Pancreas (tissue), 10 donors: ENCODE data around the gene BAHCC1. TPM values are rescaled to one million over a fixed set of nuclear protein-coding genes. Genes with fewer than 3 reads are reported as not detected.

Experiments
- ATAC-seq, 4 donors: fragments of 200-7000 bp; cut with Tn5 transposase; one replicate each; pipeline versions ENCODE4 v1.8.0 to v1.9.1; 2020; ENCODE audit warnings: mild to moderate bottlenecking in 4 of 4, moderate library complexity in 4 of 4
- DNase-seq, 6 donors: peaks; one replicate each; pipeline ENCODE4 v3.0.0-alpha.2; 2020
- FAIRE-seq: peaks from 2 replicates; lab custom pipeline; 2012; peaks lifted over from hg19 to GRCh38; lab: Jason Lieb, UNC
- H3K27ac ChIP-seq, 4 donors: fragments of 200-600 bp; sonication (generic); 1 replicate in 3 of 4; 2 replicates in 1 of 4; pipeline versions ENCODE4 v1.5.0 to v1.8.0; 2020
- H3K27me3 ChIP-seq, 4 donors: fragments of 200-600 bp; one replicate each; pipeline ENCODE4 v1.8.0; 2021
- H3K36me3 ChIP-seq, 3 donors: fragments of 200-600 bp; sonication (generic) in 1 of 3; one replicate each; pipeline versions ENCODE4 v1.5.0 to v1.8.0; 2020 to 2021
- H3K4me1 ChIP-seq, 3 donors: fragments of 200-600 bp; one replicate each; pipeline ENCODE4 v1.8.0; 2021
- H3K4me3 ChIP-seq, 4 donors: fragments of 200-600 bp; sonication (generic) in 2 of 4; one replicate each; pipeline versions ENCODE4 v1.5.0 to v1.8.0; 2020 to 2021
- H3K9me3 ChIP-seq, 4 donors: fragments of 200-600 bp; one replicate each; pipeline ENCODE4 v1.8.0; 2021
- WGBS, 2 donors: extraction: QIAGEN DNeasy Blood & Tissue Kit; methylation state at CpG; one replicate each; pipeline ENCODE4 v1.1.7; 2013; 5-methylcytosine and 5-hydroxymethylcytosine counted together
- intact Hi-C, 3 donors: fragments of 100-400 bp; cut with DNase I; formaldehyde crosslinking; loops; one replicate each; pipeline versions ENCODE4 v1.11.1 to v1.14.2; 2022
- polyA plus RNA-seq, 2 donors: library from polyadenylated mRNA; stranded (reverse); fragments of 200-250 nt; gene quantifications; one replicate each; pipeline ENCODE4 v1.2.3, GENCODE V29; 2013
- total RNA-seq, 6 donors: library from RNA; stranded (reverse); fragmentation: NEBNext Ultra II Directional in 4 of 6; extraction: Animal tissue kit (Norgen Biotek cat#: 25700) in 4 of 6; gene quantifications; one replicate each; pipeline versions ENCODE4 v1.2.1 to v1.2.4, GENCODE V29; 2021 to 2023
- TF ChIP-seq, protein P1 (sequence below), 4 donors: fragments of 200-600 bp; sonication (generic) in 3 of 4; IDR thresholded peaks; one replicate each; pipeline versions ENCODE4 v1.5.0 to v1.8.0; 2021; ENCODE audit warnings: antibody characterized with exemption in 4 of 4
- donor health status: healthy with polysubstance abuse.
- donor health status: DM: no; HTN: no; CAD: no; lungs with moderate emphysema.
- donor health status: DM: no; HTN: no; CAD: no.
- donor health status: control.
- donor health status: control.
- donor health status: Bipolar disorder and iron deficiency.
- donor health status: DM: yes; HTN: yes; CAD: no.
- donor health status: DM: no; HTN: no; CAD: no.
- donor health status: DM: no; HTN: no; CAD: no.
- donor health status: DM: yes; HTN: yes; CAD: no.

The BAHCC1 gene
- 10 to 100 TPM in 2 of 6 donors, 1 to 10 TPM in 4; 8.0 to 11.5 (median 9.6) TPM for total RNA-seq
- 10 to 100 TPM; 11.4 to 24.1 TPM for polyA plus RNA-seq

DNA sequence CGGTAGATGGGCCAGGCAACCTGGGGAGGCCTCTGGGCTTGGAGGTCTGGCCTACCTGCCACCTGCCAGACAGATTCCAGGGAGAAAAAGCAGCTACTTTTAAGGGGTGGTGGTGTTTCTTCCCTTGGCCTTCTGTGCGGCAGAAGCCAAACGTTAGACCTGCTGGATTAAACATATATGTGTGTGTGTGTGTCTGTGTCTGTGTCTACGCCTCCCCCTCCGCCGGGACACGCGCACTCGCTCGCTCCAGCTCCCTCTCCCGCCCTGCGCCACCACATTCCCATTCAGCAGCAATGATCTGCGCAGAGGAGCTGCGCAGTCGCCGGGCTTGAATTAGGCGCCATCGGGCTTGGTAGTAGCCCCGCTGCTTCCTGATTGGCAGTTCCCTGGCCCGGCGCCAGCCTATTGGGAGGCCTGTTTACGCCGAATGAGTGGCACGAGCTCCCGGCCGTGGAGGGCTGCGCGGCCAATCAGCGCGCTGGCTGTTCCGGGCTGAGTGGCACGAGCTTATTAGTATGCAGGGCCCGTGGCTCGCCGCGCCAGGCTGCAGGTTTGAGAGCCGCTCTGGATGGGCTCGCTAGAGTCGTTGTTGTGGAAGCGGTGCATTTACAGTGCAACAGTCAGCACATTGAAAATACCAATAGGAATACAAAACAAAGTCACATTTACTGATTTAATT lies at the start of gene BAHCC1:
Gene BAHCC1 (plus strand): TSS at position 537 of the 679 bp plus-strand sequence. CDS start 4,283 bp downstream, outside the sequence.
- FAIRE-seq = peak; percentile 92
- no peaks in the 10 kb centered on the region for H3K27me3 ChIP-seq
- DNase-seq = peak; percentile 100
- intact Hi-C loops = loop anchor here in 1 of 3 donors (10.0 kb wide), 1 partner anchor 100 kb away; the partner anchor contains the start of gene SLC38A10
- WGBS, 2 donors = 0% methylated on average over 40 of the region's 40 CpGs
- peaks cover 17 to 28% (median 24%) of the 10 kb centered on the region in 3 donors for H3K4me1 ChIP-seq
- TF ChIP-seq, protein P1, sequence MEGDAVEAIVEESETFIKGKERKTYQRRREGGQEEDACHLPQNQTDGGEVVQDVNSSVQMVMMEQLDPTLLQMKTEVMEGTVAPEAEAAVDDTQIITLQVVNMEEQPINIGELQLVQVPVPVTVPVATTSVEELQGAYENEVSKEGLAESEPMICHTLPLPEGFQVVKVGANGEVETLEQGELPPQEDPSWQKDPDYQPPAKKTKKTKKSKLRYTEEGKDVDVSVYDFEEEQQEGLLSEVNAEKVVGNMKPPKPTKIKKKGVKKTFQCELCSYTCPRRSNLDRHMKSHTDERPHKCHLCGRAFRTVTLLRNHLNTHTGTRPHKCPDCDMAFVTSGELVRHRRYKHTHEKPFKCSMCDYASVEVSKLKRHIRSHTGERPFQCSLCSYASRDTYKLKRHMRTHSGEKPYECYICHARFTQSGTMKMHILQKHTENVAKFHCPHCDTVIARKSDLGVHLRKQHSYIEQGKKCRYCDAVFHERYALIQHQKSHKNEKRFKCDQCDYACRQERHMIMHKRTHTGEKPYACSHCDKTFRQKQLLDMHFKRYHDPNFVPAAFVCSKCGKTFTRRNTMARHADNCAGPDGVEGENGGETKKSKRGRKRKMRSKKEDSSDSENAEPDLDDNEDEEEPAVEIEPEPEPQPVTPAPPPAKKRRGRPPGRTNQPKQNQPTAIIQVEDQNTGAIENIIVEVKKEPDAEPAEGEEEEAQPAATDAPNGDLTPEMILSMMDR (IDR thresholded peaks at IDR 0.05) = no peak
- H3K9me3 ChIP-seq = no peaks in the 10 kb centered on the region
- peak; percentile 73 to 83 (median 73) for ATAC-seq
- H3K4me3 ChIP-seq = peak within 1 kb of the TSS; percentile 29 to 94 (median 78)
- no peaks in the 10 kb centered on the region for H3K36me3 ChIP-seq
- peak within 1 kb of the TSS; percentile 87 to 95 (median 94) for H3K27ac ChIP-seq

DNA sequence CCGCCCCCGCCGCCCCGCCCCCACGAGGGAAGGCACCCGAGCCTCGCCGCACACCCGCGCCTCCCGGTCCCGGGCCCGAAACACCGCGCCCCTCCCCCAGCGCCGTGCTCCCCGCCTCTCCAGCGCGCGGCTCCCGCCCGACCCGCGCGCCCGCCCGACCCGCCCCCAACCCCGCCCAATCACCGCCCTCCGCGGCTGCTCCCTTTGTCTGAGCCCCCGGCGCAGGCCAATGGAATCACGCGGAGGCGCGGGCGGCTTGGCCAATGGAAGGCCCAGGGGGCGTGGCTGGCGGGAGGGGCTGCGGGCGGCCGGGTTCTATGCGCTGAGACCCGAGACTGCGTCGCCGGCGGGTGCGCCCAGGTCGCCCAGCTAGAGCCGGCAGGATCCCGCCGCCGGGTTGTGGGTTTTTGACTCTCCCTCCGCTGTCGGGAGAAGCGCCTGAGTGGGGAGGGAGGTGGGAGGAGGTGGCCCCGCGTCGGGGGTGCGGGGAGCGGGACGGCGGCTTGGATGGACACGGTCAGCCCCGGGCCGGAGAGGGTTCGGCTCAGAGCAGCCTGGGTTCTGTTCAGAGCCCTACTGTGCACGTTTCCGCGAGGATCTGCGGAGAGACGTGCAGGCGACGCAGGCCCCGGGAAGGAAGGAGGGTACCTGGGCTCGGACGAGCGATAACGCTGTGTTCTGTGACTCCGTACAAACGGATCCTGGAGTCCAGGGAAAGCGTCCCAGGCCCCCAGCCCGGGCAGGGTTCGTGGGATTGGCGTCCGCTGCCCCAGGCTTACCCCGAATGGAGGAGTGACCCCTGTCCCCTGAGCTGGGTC lies 49.0 kb upstream of the BAHCC1 start:
- peak; percentile 64 to 80 (median 72) for ATAC-seq
- FAIRE-seq = no peak
- peak overlapping the region; percentile 66 to 98 (median 88) for H3K27ac ChIP-seq

DNA sequence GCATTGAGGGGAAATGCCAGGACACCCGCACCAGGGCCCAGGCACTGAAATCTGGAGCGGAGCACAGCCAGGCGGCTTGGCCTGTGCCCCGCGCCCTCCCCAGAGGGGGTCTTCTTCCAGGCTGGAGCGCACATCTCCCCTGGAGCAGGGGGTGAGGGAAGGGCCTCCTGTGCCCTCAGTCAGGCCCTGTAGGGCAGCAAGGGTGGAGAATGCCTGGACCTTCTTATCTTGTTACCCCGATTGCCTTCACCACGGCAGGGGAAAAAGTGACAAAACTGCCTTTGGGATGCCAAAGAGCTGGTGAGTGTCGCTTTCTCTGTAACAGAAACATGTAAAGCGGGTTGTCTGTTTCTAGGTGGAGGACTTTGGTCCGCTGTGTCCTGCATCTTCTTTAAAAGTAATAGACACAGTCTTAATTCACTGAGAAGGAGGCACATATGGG lies 48.3 kb upstream of the BAHCC1 start:
- H3K9me3 ChIP-seq = no peaks in the 10 kb centered on the region
- WGBS, 2 donors = 46 to 67% methylated on average over 11 of the region's 11 CpGs
- peaks cover 0 to 29% (median 16%) of the 10 kb centered on the region in 3 donors for H3K4me1 ChIP-seq
- H3K27ac ChIP-seq = peak overlapping the region; percentile 66 to 98 (median 88)
- FAIRE-seq (no peak), DNase-seq (peak in 2 of 6 donors; percentile 44 to 86), ATAC-seq (no peak)
- peak overlapping the region; percentile 19 to 85 (median 52) for H3K4me3 ChIP-seq
- TF ChIP-seq, protein P1 (IDR thresholded peaks at IDR 0.05) = no peak
- intact Hi-C loops = no loop called here
- H3K36me3 ChIP-seq = no peaks in the 10 kb centered on the region
- no peaks in the 10 kb centered on the region for H3K27me3 ChIP-seq

More for the DNA sequence above, 49.0 kb upstream of the BAHCC1 start:
- peak overlapping the region; percentile 19 to 86 (median 60) for H3K4me3 ChIP-seq
- DNase-seq = peak; percentile 98 to 100 (median 99)
- H3K27me3 ChIP-seq = no peaks in the 10 kb centered on the region
- intact Hi-C loops = no loop called here
- TF ChIP-seq, protein P1 (IDR thresholded peaks at IDR 0.05) = no peak
- H3K36me3 ChIP-seq = no peaks in the 10 kb centered on the region
- WGBS, 2 donors = 2% methylated on average over 74 to 91 of the region's 91 CpGs
- no peaks in the 10 kb centered on the region for H3K9me3 ChIP-seq
- H3K4me1 ChIP-seq = peaks cover 0 to 29% (median 16%) of the 10 kb centered on the region in 3 donors

DNA sequence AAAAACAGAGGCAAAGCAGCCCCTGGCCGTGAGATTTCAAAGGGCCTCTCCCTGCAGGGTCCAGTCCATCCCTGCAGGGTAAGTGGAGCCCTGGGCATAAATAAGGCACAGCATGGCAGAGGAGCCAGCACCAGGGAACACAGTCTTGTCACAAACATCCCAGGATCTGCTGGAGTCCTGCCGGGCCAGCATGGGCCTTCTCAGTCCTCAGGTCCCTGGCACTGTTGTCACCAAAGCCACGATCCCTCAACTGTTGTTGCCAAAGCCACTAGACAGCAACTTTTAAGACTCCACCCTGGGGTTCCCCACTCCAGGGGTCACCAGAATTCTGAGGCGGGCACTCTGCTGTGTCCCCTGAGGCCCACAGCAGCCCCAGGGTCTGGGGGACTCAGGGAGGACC lies 47.8 kb upstream of the BAHCC1 start:
- no peak for ATAC-seq
- H3K9me3 ChIP-seq = no peaks in the 10 kb centered on the region
- H3K4me1 ChIP-seq = peaks cover 0 to 29% (median 16%) of the 10 kb centered on the region in 3 donors
- no peak overlapping the region for H3K27ac ChIP-seq
- intact Hi-C loops = no loop called here
- DNase-seq = peak in 3 of 6 donors; percentile 40 to 50 (median 44)
- no peak for FAIRE-seq
- TF ChIP-seq, protein P1 (IDR thresholded peaks at IDR 0.05) = no peak
- H3K4me3 ChIP-seq = no peak overlapping the region
- WGBS, 2 donors = 60 to 69% methylated on average over 4 of the region's 4 CpGs
- no peaks in the 10 kb centered on the region for H3K27me3 ChIP-seq
- no peaks in the 10 kb centered on the region for H3K36me3 ChIP-seq
